Activated gamma-delta T cell treated with Interleukin-2 at 50 U/mL for 16 hours (primary cell): ENCODE data around the gene S100A6.
"Not testable (repeated sequence)": the region's sequence is repeated elsewhere in the genome, so short reads cannot be mapped to it uniquely, and the experiment has no call there.

Experiments used
- DNase-seq: peaks from one replicate; pipeline ENCODE4 v3.0.0-alpha.2; 2020

Gene S100A6

DNA sequence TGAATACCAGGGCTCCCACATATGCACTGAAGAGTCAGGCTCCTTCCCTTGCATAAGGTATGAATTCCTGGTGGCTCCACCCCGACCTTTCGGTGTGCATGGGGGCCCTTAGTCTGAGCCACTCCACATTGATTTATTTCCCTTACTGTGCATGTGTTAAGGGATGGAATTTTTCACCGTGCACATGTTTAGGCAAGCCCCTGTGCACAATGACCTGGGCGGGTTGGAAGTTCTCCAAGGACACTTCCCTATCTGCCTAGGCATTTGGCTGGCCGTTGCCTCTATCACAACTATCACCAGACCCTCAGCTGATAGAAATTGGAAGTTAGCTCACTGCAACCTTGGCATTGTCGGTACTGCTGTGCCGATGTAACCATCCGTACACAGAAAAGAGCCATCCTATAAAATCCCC lies 9.7 kb downstream of the S100A6 start:
- no peak for DNase-seq

DNA sequence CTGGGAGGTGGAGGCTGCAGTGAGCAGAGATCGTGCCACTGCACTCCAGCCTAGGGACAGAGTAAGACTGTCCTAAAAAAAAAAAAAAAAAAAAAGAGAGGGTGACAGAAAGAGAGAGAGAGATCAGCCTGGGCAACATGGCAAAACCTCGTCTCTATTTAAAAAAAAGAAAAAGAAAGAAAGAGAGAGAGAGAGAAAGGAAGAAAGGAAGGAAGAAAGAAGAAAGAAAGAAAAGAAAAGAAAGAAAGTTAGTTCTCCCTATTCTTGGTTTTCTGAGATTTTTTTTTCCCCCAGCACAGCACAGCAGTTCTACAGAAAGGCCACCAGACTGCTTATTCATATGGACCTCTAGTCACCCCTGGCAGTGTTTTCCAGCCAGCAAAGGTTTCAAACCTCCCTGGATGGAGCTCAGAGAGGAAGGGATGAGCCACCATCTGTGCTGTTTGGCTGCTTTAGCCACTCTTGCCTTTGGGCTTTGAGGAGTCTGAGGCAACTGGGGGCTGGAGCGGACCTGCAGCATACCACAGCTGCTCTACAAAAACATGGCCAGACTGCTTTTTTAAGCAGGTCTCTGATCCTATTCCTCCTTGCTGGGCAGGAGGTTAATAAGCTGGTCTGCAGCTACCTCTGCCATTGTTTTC lies 10.6 kb downstream of the S100A6 start:
- DNase-seq: no peak

DNA sequence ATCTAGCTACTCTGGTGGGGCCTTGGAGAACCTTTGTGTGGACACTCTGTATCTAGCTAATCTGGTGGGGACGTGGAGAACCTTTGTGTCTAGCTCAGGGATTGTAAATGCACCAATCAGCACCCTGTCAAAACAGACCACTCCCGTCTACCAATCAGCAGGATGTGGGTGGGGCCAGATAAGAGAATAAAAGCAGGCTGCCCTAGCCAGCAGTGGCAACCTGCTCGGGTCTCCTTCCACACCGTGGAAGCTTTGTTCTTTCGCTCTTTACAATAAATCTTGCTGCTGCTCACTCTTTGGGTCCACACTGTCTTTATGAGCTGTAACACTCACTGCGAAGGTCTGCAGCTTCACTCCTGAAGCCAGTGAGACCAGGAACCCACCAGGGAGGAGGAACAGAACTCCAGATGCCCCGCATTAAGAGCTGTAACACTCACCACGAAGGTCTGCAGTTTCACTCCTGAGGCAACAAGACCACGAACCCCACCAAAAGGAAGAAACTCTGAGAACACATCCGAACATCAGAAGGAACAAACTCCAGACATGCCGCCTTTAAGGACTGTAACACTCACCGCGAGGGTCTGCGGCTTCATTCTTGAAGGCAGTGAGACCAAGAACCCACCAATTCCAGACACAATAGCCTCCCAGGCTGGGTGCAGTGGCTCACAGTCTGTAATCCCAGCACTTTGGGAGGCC lies 13.3 kb downstream of the S100A6 start:
- DNase-seq: not testable (repeated sequence)

GRCh38 chr1:153521808-153522207 lies 14.0 kb downstream of the S100A6 start:
- DNase-seq: not testable (repeated sequence)

DNA sequence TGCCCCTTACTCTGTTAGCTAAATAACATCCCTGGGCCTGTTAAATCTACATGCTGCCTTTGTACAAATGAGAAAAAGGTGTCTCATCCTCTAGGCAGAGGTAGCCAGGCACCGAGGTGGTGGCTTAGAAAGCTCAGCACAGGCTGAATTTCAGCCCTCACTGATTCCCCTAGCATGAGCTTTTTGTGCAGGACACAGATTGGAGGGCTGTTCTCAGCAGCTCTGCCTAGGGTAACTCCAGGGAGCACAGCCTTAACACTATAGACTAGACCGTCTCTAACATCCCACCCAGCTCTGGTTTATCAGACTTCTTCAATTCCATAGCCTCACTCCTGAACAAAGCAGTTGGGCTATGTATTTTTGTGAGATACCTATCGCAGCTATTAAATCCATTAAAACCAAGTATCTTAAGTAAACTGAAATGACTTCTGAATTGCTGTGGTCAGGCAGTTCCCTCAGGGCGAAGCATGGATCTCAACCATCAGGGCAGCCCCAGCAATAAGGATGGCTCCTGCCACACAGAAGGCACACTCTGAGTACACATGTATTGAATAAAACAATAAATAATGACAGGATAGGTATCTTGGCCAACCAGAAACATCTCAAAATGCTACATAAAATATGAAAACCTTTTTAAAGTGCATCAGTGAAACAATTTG lies 14.8 kb downstream of the S100A6 start:
- DNase-seq: no peak

GRCh38 chr1:153520137-153520691 lies 15.6 kb downstream of the S100A6 start:
- not testable (repeated sequence) for DNase-seq

DNA sequence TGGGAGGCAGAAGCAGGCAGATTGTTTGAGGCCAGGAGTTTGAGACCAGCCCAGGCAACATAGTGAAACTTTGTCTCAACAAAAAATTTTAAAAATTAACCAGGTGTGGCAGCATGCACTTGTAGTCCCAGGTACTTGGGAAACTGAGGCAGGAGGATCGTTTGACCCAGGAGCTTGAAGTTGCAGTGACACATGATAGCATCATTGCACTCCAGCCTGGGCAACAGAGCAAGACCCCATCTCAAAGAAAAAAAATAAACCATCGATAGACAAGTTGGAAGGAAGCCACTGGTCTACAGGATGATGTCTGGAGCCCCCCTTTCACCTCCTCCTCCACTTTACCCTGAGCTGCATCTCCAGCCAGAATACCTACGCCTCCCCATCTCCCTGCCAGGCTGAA lies 16.5 kb downstream of the S100A6 start:
- no peak for DNase-seq

DNA sequence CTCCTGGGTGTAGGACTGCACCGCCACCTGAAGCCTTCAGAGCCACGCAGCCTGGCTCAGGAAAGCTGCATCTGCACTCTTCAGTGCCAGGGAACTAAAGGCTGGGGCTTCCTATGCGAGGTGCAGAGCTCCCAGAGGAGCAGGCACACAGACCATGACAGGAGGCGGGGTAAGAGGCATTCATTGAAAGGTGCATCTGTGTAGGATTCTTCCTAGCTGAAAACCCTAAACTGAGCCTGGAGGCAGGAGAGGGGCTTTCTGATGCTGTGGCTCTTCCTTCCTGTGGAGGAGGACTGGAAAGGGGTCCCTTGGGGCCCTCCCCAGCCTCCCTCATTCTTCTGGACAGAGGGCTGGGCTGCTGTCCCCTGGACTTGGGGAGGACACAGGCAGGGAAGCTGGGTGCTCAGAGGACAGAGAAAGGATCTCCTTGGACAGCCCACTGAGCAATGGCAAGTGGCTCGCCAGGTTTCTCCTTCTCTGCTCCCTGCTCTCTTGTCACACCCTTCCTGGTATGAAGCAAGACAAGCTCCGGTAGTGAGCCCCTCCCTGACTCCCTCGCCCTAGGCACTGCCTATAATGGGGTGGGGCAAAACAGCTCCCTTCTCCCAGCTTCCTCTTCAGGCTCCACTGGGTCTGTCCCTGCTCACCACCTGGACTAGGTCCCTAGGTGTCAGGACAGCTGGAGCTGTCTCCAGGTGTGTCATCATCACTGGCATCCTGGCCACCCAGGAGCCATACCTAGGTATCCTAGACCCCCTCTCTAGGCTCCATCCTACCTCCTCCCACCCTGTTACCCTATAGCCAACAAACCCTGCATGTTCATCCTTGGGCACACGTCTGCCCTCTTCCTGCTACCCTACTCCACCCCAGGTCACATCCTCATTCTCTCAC lies 20.0 kb downstream of the S100A6 start:
- DNase-seq: no peak

DNA sequence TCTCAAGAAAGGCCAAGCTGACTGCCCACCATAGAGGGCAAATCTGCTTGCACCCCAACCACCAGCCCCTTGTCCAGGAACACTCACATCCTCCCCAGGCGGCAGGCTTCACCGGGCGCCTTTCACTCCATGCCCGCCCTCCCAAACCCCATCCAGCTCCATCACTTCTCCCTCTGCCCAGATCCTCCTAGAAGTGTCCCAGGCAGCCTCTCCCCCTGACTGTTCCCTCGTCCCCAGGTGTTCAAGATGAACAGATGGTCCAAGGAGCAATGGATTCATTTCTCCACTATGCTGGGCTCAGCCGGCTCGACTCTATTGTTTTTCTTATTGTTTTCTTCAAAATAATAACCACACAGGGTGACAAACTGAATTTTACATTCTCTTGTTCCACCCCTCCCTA lies 22.1 kb downstream of the S100A6 start:
- DNase-seq: no peak

DNA sequence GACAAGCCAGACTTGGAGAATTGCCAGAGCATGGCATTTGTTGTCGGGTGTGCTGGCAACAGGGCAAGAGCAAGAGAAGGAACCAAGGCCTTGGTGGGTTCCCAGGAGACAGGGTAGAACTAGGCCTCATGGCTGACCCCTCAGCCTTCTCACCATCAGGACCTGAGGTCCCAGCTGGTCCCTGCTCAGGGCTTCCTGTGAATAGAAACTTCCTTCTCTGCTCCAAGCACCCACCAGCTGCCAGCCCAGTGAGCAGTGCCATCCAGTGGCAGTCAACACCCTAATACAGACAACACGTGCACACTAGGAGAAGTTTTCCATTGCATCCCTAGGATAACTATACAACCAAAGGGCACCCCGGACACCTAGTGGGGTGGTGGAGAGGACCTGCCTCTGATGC lies 22.8 kb downstream of the S100A6 start:
- no peak for DNase-seq

GRCh38 chr1:153510984-153511410 lies 24.8 kb downstream of the S100A6 start:
- DNase-seq: peak; percentile 82

DNA sequence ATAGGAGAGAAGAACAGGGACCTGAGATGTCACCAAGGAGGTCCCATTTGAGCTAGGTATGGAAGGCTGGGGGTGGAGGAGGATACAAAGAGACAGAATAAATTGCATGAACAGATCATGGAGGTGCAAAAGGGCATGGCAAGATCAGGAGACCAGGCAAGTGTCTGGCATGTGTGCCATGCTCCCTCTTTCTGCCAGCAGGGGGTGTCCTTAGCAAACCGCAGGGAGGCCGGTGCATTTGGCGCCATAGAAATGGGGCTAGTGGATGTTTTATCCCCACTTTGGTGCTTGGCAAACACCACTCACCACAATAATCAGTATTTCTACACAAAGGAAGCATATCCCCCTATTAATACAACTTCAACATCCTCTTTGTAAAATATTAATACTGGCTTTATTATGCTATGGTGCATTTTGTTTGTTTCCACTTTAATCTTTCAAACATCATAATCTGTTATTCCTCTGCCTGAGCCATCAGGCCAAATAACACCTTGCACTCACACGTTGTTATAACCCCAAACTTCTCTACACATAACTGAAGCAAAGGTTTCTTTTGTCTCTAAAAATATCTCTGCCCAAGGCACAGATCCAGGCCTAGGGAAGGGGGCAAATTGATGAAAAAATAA lies 25.9 kb downstream of the S100A6 start:
- peak; percentile 64 for DNase-seq

DNA sequence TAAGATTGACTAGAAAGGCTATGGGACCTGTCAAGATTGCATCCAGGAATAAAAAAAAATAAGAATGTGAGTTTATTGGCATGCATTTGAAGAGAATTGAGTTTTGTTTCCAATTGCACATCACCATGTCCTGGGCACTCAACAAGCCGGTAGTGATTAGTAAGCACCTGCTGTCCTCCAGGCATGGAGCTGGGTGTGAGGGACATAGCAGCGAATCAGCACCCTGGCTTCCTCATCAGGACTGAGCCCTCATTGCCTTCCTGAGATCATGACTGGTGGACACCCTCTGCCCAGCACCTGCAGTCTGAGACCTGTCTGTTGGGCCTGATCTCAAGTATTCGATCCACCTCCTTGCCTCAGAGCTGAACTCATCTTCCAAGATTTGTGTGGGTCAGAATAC lies 26.8 kb downstream of the S100A6 start:
- no peak for DNase-seq

DNA sequence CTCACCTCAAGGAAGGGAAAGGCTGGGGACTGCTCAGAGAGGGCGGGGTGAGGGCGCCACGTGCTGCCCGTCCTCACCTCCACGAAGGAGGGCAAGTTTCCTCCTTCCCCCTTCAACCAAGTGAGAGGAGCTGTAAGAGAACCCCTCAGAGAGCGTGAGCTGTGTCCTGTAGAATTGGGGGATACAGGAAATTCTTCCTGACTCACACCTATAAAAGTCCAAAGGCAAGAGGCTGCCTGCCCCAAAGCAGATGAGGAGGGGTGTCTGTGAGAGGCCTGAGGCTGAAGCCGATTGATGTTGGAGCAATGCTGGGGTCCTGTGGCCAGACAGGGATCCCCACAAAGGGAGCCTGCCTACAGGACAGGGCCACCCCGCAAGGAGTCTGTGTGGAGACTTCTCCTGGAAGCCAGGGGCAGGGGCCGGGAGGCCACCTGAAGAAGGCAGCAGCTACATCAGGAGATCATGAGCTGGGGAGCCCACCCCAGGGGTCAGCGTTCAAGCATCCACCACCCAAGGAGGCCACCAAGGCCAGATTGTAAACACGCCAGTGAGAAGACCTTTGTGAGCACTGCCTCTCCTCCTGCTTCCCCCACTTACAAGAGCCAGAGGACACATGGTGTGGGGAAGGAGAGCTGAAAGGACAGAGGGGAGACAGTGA lies 27.7 kb downstream of the S100A6 start:
- DNase-seq: no peak

DNA sequence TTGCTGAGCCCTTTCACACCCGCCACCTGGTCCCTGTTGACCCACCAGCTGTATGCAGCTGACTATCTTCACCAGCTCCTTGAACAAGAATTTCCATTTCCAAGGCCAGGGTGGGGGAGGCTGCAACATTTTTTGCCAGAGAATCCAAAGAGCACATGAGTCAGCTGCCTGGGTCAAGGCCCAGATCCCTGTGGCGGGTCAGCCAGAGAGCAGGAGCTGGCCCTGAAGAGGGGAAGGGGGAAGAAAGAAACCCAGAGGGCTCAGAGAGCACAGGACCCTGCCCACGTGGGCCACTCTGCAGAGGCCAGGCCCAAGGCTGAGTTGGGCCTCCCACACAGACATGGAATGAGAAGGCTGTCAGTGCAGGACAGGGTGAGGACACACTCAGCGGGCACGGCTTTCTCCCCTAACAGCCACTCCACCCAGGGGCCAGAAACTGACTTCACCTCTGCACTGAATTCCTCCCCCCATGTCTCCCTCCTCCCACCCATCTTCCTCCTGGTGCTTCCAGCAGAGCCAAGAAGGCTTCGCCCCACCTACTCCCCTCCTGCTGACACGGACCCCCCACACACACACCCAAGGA lies 28.9 kb downstream of the S100A6 start:
- no peak for DNase-seq

DNA sequence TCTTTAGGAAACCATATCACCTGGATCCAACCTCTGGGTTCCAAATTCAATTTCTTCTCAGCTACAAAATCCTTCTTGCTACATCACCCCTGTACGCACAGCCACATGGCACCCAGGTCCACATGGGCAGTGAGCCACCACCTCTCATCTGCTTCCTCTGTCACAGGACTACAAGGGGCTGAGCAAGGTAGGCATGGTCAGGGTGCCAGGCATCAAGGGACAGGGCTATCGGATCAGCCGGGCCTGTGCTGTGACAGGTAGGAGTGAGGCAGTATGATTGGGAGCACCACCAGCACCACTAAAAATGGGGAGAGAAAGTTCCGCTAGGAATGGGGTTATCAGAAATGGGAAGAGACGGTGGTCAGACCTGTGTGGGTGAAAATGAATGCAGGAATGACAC lies 29.4 kb downstream of the S100A6 start:
- no peak for DNase-seq

- DNase-seq: no peak
Observed at GRCh38 chr1:153505576-153505975, 30.2 kb downstream of the S100A6 start.

DNA sequence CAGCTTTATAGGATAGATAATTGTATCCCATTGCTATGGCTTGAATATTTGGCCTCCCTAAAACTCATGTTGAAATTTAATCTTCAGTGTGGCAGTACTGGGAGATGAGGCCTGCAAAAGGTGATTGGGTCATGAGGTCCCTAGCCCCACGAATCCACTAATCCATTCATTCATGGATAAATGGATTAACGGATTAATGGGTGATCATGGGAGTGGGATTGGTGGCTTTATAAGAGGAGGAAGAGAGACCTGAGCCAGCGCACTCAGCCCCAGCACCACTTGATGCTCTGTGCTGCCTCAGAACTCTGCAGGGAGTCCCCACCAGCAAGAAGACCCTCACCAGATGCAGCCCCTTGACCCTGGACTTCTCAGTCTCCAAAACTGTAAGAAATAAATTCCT lies 32.0 kb downstream of the S100A6 start:
- DNase-seq: no peak

DNA sequence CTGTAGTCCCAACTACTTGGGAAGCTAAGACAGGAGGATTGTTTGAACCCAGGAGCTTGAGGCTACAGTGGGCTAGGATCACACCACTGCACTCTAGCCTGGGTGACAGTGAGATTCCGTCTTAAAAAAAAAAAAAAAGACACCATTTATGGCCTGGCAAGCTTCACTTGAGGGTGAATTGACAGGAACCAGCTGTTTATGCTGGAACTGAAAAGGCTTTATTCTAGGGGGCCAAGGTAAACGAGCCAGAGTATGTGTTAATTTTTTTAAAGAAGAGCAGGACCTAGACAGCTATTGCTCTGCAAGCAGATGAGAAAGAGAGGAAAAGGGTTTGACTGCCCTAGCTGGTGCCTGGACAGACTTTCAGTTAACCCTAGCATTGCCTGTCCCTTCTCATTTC lies 37.0 kb downstream of the S100A6 start:
- DNase-seq: no peak

DNA sequence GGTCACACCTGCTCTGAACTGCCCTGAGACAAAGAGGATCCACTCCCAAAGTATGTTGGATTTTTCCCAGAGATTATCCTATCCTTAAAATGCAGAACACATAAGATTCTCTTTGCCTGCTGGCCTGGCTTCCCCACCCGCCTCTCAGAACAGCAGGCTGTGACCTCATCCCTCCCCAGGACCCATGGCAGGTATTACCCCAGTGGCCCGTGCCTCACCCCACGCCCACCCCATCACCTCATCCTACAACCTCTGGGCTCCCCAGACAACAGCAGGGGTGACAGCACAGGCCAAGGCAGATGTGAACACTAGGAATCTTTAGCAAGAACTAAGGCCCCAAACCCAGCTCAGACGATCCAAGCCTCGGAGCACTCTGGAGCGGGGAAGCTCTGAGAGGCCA lies 40.3 kb downstream of the S100A6 start:
- no peak for DNase-seq

GRCh38 chr1:153494976-153495535 lies 40.7 kb downstream of the S100A6 start:
- peak; percentile 69 for DNase-seq
